GM12873 (cell line): ENCODE measurements around the gene ITGAD.

ENCODE experiments used
- TF ChIP-seq, protein P1 (sequence below): IDR thresholded peaks from 2 replicates; pipeline ENCODE4 v1.5.1; 2012; ENCODE audit warnings: low read depth, mild to moderate bottlenecking, moderate library complexity, low read length, control low read depth; ENCODE audit not compliant: insufficient read depth; ENCODE audit errors: missing control alignments

ITGAD gene

DNA sequence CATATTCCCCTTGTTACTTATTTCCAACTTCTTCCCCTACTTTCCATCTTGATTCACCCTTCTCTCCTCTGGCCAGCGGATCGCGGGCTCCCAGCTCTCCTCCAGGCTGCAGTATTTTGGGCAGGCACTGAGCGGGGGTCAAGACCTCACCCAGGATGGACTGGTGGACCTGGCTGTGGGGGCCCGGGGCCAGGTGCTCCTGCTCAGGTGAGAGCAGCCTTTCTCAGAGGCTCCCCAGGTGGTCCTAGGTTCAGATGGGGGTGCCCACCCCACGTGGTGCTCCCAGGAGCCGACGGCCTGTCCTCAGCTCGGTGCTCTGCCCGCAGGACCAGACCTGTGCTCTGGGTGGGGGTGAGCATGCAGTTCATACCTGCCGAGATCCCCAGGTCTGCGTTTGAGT lies 22.1 kb upstream of the ITGAD start:
- TF ChIP-seq, protein P1, sequence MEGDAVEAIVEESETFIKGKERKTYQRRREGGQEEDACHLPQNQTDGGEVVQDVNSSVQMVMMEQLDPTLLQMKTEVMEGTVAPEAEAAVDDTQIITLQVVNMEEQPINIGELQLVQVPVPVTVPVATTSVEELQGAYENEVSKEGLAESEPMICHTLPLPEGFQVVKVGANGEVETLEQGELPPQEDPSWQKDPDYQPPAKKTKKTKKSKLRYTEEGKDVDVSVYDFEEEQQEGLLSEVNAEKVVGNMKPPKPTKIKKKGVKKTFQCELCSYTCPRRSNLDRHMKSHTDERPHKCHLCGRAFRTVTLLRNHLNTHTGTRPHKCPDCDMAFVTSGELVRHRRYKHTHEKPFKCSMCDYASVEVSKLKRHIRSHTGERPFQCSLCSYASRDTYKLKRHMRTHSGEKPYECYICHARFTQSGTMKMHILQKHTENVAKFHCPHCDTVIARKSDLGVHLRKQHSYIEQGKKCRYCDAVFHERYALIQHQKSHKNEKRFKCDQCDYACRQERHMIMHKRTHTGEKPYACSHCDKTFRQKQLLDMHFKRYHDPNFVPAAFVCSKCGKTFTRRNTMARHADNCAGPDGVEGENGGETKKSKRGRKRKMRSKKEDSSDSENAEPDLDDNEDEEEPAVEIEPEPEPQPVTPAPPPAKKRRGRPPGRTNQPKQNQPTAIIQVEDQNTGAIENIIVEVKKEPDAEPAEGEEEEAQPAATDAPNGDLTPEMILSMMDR, result no peak

DNA sequence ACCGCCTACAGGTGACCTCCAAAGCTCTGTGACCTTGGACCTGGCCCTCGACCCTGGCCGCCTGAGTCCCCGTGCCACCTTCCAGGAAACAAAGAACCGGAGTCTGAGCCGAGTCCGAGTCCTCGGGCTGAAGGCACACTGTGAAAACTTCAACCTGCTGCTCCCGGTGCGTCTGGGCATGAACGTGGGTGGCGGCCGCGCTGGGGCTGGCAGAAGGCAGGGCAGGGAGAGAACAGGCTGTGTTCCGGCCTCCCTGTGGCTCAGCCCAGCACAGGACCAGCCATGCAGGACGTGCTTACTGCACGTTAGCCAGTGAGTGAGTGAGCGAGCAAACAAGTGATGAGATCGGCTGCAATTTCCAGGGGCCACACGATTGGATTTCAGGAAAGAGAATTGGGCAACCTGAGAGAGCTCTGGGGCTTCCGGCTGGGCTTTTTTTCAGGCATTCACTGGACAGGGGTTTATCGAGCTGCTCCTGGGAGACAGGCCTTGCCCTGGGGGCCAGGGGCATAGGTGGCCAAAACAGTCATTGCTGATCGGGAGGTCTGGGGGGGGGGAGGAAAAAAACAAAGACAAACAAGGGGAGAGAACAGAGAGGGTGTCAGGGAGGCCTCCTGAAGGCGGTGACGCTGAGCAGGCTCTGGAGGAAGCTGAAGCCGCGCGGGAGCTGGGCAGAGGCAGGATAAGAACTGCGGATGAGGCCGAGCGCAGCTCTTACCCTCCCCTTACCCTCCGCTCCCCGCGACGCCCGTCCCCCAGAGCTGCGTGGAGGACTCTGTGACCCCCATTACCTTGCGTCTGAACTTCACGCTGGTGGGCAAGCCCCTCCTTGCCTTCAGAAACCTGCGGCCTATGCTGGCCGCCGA lies 21.3 kb upstream of the ITGAD start:
- TF ChIP-seq, protein P1, result no peak

DNA sequence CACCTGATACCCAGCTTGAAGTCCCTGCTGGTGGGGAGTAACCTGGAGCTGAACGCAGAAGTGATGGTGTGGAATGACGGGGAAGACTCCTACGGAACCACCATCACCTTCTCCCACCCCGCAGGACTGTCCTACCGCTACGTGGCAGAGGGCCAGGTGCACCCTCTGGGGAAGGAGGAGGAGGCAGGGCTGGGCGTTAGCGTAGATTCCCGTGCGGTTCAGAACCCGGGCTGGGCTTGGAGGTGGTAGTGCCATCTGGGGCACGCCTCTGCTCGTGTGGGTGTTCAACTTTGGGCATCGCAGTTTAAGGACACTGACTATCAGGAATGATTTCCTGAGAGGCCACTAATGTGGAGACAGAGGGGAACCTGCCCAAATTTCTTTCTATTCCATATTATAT lies 19.9 kb upstream of the ITGAD start:
- TF ChIP-seq, protein P1, result no peak

DNA sequence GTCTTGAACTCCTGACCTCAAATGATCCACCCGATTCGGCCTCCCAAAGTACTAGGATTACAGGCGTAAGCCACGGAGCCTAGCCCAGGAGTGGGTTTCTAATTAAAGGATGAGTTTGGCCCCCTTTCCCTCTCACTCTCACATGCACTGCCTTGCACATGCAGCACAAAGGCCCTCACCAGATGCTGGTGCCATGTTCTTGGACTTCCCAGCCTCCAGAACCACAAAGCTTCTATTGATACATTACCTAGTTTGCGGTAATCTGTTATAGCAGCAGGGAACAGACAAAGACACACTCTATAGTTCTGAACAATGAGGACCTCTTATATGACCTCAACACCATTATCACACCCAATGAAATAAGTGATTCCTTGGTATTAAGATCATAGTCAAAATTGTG lies 17.9 kb upstream of the ITGAD start:
- TF ChIP-seq, protein P1, result no peak

DNA sequence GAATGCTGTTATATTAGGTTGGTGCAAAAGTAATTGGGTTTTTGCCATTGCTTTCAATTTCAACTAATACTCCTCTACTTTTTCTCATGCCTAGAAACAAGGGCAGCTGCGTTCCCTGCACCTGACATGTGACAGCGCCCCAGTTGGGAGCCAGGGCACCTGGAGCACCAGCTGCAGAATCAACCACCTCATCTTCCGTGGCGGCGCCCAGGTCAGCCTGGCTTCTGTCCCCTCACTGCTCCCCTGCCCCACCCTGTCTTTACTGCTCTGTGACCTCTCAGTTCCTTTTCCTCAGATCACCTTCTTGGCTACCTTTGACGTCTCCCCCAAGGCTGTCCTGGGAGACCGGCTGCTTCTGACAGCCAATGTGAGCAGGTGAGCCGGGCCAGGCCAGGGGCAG lies 16.4 kb upstream of the ITGAD start:
- TF ChIP-seq, protein P1, result no peak

DNA sequence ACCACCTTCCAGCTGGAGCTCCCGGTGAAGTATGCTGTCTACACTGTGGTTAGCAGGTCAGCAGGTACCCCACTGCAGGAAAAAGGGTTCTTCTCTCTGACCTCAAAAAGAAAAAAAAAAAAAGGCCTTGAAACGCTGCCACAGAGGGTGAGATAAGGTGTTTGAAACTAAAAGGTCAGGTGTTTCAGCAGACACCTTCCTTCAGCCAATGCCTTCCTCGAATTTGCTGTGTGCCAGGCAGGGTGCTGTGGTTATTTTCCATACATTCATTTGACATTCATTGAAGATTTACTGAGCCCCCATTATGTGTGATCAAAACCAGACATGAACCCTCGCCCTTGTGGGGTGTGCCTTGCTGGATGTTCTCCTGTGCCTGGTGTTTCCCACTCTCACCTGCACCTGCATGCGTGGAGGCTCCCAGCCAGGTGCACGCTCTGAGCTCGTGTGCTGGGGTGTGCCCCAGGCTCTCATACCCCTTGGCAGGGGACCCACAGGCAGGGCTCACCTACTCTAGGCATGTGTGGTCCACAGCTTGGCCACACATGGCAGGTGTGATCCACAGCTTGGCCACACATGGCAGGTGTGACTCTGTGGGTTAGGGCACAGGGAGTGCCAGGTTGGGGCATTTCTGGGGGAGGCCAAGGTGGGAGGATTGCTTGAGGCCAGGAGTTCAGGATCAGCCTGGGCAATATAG lies 15.8 kb upstream of the ITGAD start:
- TF ChIP-seq, protein P1, result no peak

DNA sequence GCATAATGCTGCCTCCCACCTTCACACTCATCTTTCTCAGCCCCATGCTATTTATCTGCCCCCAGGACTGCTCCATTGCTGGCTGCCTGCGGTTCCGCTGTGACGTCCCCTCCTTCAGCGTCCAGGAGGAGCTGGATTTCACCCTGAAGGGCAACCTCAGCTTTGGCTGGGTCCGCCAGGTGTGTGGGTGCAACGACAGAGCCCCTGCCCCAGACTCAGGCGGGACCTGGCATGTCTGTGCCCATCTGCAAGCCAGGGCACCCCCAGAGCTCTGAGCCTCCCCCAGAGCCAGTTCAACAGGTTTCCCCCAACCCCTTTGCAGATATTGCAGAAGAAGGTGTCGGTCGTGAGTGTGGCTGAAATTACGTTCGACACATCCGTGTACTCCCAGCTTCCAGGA lies 12.9 kb upstream of the ITGAD start:
- TF ChIP-seq, protein P1, result no peak
